Activated T-helper 1 cell treated with anti-CD3 and anti-CD28 coated beads, Interleukin-2, amount 50 U/mL, for 16 hours (primary cell): ENCODE results near the gene FUBP1.
"Not testable (repeated sequence)": the region's sequence is repeated elsewhere in the genome, so short reads cannot be mapped to it uniquely, and the experiment has no call there.

Experiments
- DNase-seq, 2 donors: peaks; one replicate each; pipeline ENCODE4 v3.0.0-alpha.2; 2020; ENCODE audit warnings: low read depth in 1 of 2, low spot score in 1 of 2

The FUBP1 gene

DNA sequence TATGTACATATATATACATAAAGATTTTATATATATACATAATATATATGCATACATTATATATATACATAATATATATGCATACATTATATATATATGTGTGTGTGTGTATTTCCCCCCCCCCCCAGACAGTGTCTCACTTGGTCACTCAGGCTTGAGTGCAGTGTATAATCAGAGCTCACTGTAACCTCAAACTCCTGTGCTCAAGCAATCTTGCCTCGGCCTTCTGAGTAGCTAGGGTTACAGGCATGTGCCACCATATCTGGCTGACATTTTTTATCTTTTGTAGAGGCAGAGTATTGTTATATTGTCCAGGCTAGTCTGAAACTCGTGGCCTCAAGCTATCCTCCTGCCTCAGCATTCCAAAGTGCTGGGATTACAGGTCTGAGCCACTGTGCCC is 9.0 kb upstream of the FUBP1 start:
- no peak for DNase-seq

DNA sequence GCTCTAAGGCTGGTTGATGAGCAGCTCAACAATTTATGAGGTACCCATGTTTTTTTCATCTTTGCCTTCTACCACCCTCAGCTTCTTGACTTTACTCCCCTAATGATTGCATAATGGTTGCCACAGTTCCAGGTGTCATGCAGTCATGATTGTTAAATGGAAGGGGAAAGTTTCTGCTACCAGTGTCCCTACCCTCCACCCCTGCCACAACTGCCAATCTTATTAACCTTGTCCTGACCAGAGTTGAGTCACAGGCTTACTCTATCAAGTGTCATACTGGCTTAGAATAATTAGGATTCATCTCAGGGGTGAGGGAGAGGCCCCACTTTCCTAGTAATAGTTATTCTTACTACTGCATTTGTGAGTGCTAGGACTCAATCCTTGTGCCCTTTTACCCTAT is 7.9 kb upstream of the FUBP1 start:
- no peak for DNase-seq

DNA sequence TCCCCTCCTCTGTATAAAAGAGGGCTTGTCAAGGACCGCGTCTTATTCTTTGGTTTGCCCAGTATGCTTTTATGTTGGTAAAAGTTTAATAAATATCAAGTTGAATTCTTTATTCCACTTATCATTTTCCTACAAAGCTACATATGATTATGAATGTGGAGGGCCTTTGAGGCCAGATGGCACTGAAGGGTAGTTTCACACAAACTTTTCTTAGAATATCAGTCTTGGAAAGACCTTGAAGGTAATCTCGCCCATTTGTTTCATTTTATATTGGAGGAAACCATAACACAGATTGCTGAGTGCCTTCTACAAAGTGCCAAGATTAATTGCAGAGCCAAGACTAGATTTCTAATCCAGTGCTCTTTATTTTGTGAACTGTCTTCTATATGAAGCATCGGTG is 5.8 kb upstream of the FUBP1 start:
- no peak for DNase-seq

DNA sequence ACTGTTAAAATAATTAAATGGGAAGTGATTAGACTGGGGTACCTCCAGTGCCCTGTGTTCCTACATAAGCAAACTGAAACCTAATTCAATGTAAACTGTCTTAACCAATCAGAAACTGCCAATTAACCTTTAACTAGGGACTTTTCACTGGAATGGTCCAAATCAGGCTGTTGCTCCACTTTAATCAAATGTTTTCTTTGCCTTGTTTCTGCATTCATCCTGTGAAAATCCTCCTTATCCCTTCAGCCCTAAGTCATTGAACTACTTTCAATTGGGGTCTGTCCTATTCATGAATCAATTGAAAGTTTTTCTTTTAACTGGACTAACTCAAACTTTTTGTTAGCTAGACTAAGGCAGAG is 5.1 kb upstream of the FUBP1 start:
- DNase-seq, result no peak

DNA sequence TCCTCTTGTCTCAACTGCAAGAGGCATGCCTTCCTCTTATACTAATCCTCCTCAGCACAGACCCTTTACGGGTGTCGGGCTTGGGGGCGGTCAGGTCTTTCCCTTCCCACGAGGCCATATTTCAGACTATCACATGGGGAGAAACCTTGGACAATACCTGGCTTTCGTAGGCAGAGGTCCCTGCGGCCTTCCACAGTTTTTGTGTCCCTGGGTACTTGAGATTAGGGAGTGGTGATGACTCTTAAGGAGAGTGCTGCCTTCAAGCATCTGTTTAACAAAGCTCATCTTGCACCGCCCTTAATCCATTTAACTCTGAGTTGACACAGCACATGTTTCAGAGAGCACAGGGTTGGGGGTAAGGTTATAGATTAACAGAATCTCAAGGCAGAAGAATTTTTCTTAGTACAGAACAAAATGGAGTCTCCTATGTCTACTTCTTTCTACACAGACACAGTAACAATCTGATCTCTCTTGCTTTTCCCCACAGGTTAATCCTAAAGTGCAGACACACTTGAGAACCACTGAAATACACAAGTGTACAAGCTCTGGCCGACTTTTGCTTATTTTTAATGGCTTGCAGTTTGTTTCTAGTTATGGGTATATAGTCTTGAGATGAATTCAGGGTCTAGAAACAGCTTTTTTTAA is 4.6 kb upstream of the FUBP1 start:
- not testable (repeated sequence) for DNase-seq

DNA sequence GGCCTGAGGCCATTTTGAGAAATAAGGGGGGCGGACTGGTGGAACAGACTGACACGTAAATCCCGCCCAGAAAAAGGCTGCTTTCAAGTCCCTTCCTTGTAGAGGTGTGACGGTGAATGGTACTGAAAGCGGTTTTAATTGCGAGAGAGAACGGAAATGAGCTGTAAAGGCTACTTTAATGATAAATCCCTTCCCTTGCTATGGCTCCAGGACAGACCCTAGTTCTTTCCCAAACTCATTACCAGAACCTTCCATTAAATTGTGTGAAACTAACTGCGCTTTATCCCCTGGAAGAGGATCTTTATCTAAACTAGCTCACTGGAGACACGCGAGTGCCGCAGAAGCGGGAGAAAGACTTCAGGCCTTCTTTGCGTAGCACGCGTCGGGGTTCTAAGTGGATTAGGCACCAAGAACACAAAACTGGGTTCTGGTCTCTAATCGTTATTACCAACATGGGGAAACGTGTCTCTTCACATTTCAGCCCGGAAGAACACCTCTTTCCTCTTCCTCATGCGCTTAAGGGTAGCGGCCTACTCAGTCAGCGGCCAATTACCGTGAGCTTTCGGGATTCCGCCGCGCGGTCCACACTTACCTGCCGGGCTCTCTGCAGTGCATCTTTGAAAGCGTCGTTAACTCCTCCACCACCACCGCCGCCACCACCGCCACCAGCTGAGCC is 441 bp downstream of the FUBP1 start:
- DNase-seq, result peak; percentile 26 to 65

DNA sequence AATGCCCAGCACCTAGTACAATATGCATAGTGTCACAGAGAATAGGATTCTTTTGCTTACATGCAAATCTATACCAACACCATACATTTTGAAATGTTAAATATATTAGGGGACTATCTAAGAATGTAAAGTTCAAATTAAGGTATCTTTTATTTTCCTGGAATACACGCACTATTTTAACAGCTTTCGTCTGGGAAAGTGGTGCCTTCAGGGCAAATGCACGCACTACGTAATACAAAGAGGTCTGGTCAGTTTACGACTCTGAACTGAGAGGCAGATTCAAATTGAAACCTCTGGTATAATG is 931 bp downstream of the FUBP1 start:
- DNase-seq, result no peak

DNA sequence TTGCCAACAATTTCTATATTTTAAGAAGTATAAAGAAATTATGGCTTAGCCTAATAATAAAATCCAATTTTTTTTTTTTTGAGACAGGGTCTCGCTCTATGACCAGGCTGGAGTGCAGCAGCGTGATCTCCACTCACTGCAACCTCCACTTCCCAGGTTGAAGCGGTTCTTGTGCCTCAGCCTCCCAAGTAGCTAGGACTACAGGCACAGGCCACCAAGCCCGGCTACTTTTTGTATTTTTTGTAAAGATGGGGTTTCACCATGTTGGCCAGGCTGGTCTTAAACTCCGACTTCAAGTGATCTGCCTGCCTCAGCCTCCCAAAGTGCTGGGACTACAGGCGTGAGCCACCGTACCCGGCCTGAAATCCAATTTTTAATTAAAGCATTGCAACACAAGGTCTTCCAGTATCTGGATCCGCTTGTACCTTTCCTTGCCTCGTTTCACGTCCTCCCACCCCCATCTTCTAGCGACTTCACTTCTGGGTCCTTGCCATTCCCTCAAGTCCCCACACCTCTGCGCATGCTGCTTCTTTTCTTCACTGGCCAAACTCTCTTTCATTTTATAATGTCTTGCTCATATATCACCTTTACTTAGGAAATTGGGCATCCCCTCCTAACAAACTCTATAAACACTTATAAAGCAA is 2.3 kb downstream of the FUBP1 start:
- DNase-seq, result no peak

DNA sequence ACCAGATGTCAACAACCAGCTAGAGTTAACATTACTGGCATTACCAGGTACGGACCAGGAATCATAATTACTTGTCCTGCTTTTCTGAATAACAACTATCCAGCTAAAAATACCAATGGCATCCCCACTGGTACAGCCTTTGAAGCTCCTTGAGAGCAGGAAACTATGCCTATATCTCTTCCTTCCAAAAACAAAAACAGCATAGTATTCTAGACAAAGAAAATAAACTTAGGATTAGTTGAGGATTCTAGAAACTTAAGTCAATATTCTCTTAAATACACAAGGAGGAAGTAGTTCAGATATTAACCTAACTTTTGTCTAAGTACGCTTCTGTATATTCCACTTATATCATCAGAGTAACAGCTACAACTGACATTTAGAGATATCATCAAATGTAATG is 3.0 kb downstream of the FUBP1 start:
- DNase-seq, result no peak

DNA sequence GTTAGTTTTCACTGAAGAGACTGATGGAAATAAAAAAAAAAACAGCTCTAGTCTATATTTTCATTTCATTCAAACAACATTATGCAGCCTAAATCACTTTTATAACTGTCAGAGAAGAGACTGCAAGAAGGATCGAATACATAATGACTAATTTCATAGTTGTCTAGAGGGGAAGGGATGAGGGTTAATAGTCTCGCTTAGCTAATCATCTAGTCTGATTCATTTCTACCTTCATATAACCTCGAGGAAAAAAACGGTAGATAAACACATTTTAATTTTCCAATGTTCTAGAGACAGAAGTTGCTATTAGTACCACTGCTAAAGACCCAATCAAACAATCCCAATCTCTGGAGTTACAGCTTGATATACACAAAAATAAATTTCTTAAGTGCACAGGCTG is 3.5 kb downstream of the FUBP1 start:
- no peak for DNase-seq

DNA sequence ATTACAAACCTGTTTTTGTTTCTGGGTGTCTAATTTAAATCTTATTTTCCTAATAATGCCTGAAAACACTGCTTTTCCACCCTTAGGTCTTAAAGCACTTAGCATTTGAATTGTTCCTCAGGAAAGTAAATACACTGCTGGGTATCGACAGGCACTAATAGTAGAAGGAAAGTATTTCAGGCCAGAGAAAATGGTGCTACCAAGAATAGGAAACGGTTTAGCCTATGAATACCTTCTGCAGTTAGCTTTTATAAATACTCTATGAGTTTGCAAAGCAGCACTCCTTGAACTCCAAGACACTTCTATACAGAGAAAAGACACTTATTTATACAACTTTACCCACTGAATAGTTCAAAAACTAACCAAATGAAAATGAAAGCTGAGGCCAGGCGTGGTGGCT is 6.8 kb downstream of the FUBP1 start:
- DNase-seq, result no peak

DNA sequence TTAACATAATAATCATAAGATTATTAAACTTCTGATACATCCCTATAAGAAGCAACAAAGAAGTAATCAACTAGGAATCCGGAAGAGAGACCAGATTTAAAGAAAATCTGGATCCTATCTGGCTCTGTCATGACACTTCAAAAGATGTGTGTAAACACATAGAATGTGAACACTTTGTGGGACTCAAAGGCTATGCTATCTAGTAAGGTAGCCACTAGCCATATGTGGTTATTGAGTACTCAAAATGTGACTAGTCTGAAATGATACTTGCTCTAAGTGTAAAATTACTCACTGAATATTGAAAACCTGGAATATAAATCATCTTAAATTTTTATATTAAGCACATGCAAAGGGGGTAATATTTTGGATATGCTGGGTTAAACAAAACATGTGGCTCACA is 8.7 kb downstream of the FUBP1 start:
- DNase-seq, result no peak

DNA sequence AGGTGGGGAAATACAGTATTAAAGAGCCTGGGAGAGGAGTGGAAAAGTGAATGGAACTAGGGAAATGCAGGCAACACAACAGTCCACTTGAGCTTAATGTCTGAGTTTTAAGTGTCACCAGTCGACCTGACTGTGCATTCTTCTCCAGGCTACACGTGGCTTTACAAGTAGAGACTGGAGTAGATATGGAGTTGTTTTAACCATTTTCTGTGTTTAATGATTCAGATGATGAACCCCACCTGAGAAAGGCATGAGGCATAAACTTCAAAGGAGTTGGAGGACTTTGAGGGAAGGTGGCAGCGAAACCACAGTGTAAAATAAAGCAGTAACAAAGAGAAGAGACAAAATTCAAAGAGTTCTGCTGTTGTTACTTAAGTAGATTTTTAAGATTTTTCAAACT is 12.6 kb downstream of the FUBP1 start:
- no peak for DNase-seq

DNA sequence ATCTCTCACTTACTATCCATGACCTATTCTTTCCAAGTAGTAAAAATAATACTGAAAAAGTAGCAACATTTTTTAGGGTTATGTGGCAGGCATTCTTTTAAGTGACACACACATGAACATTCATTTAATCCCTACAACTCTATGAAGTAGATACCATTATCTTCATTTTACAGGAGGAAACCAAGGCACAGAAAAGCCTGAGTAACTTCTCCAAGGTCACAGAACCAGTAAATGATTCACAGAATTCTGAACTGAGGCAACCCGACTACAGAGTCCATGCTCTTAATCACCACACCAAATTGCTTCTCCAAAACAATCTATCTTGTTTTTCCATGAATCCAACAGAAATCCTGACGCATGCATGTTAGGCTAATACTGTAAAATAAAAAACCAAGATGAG is 17.5 kb downstream of the FUBP1 start:
- DNase-seq, result no peak

DNA sequence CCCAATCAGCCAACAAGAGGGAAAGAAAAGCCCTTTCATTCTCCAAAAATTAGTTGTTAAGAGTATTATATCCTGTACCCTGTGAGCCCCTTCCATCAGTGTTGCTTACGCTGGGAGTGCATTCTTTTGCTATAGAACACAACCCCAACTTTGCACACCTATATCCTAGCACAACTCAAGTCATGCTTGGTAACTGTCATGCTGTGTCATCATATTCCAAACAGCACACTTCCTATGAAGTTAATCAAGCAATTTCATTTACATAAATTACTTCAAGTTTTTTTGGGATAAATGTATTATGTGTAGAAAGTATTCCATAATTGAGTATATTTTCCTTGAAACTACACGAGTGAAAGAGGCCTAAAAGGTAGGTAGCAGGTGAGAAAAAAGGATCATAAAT is 20.0 kb downstream of the FUBP1 start:
- no peak for DNase-seq

DNA sequence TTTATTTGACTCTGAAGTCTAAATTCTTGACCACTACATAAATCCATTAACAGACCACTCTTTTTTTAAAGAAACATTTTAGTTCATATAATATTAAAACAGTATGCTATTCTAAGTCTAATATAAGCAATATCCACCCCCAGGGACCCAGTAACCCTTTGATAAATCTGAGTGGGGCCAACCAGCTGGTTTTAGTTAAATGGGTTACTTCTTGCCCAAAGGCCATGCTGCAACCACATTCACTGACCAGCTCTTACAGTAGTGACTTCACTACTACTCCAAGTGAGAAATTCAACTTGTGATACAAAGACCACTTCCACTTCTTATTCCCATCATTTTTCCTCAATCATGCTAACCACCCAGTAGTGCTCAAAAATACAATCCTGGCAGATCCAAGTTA is 20.5 kb downstream of the FUBP1 start:
- DNase-seq, result no peak

DNA sequence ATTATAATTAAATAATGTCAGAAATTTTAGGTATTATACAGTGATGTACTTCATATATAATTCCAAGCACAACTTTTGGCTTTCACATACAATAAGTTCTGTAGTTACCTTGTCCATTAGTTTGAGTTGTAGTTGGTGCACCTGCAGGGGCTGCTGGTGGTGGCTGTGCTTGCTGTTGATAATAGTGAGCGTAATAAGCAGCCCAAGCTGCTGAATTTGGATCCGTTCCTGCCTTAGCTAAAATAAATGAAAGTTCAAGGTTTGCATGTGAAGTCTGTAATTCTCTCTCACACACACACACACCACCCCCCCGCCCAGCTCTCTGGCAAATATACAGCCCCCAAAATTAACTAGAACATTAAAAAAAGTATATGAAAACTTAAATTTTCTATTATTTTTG is 22.4 kb downstream of the FUBP1 start:
- DNase-seq, result no peak

DNA sequence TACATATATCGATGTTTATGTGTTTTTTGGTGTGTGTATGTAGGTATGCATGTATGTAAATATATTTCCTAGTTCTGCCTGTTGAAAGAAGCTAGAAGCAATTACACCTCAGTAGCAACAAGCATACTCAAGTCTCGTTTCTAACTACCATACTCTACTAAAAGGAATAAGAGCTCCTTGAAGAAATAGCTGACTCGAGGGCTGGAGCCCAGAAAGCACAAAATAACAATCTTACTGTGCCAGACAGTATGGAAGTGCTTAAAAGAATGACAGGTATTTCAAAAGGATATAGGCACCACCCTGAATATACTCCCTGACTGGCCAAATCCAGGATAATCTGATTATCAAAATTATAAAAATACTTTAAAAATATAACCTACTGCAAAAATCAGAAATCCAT is 23.2 kb downstream of the FUBP1 start:
- DNase-seq, result no peak

DNA sequence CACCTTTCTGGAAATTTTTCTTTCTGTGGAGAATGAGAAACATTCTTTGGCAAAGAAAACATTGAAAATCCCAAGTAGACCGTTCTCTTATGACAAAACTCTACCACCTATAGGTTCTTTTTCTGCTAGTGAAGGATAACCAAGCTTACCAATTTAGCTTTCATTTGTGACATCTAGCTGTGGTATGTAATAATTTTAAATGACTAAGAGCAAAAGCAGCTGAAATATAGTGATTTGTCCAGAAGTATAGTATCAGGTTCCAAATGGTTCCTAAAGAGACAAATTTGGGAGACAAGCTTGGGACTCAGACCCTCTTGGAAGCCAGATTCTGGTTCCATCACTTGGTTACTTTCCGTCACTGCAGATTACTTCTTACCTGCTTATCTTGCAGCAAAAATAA is 24.4 kb downstream of the FUBP1 start:
- DNase-seq, result no peak

DNA sequence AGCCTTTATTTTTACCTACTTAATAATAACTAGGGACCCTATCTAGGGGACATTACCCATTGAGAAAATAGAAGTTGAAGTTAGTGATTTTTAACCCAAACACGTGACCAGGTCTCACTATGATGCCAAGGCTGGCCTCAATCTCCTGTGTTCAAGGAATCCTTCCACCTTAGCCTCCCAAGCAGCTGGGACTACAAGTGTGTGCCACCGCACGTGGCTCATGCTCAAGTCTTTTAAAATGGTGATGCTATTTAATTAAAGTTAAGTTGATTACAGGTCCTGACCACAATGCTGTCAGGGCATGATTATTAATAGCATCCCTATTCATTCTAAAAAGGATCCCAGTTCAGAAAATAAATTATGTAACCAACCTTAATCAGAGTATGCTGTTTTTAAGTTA is 25.0 kb downstream of the FUBP1 start:
- DNase-seq, result no peak

DNA sequence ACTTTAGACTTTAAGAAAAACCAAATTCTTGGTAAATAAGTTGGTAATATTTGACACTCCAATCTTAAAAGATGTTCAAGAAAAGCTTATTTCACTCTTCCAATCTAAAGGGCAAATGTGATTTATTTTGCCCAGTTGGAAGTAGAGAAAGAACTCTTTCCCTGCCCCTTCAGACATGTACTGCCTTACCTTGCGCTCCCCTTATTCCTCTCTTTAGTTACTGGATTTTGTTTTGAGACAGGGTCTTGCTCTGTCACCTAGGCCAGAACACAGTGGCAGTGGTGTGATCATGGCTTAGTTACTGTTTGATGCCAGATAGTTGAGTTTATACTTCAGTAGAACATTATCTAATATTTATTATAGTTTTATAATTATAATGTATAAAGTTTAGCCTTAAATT is 27.5 kb downstream of the FUBP1 start:
- DNase-seq, result no peak

DNA sequence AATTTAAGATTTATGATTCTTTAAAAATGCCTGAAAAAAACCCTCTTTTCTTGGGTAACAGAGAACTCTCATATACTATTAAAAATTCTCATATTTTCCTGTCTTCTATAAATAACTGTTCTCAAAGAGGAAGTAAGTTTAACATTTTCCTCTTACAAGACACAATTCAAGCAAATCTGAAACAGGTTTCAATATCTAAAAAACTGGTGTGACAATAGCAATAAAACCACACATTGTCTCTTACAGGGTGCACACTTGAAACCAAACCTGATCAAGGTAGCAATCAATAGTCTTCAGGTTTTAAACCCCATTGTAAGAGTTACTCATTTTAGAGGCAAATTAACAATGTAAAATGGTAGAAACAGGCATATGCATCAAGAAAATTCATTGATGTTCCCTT is 28.0 kb downstream of the FUBP1 start:
- DNase-seq, result no peak

DNA sequence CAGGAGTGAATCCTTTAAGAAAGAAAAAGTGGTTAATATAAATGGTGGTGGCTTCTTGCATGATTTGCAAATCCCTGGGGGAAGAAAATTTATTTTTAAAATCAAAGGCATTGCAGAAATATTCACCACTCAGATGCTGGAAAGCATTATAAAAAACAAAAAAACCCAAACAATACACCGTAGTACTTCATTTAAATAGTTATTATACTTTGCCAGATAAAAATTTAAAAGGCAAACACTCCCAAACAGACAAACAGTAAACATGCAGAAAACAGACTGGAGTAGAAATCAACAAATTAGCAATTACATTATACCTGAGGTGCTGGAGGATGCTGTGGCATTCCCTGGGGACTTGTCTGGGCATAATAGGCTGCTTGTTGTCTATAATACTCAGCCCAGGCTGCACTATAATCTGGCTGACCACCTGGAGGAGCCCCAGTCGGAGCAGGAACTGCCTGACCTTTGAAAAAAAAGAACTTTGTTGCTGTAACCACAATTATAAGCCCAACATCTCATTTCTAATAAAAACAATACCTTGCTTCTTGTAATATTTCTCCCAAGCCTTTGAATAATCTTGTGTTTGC is 29.9 kb downstream of the FUBP1 start:
- DNase-seq, result no peak
